ENCODE measurements around the gene TBC1D10B. TPM values are rescaled to one million over a fixed set of nuclear protein-coding genes. Genes with fewer than 3 reads are reported as not detected.

Gene TBC1D10B
- total RNA-seq, 1 experiment from 2014 or later, result 36.0 TPM

GRCh38 chr16:30369938-30370455 is 297 bp downstream of the TBC1D10B start:
- ATAC-seq, result peak; percentile 4
- TF ChIP-seq EZH2 (IDR thresholded peaks at IDR 0.05; ENCODE audit: low read length, unreplicated experiment) (no peak), CTCF (conservative IDR thresholded peaks at IDR 0.05; ENCODE audit: low read depth, low read length) (no peak), EZH2phosphoT487 (IDR thresholded peaks at IDR 0.05; ENCODE audit: borderline replicate concordance, low read length) (no peak)
- CTCF ChIA-PET, result interaction anchor here (1.0 to 1.3 kb wide), 2 partner anchors 25 to 39 kb away, joined by 4 to 8 read pairs; partner anchors contain the start of gene ZNF48

GRCh38 chr16:30369091-30369937 is 980 bp downstream of the TBC1D10B start:
- BruUV-seq (replicated peaks), result no TSS peak
- intact Hi-C loops (cut with micrococcal nuclease), result loop anchor here (5.0 kb wide), 1 partner anchor 38 kb away; the partner anchor contains the start of gene ZNF771
- ATAC-seq, result no peak

More at GRCh38 chr16:30369938-30370455, 297 bp downstream of the TBC1D10B start:
- Histone ChIP-seq H3K36me3 (ENCODE audit: low read depth, low read length) (no peaks in the 10 kb centered on the region; the same call in 1 of the 2 replicates), H3K9me3 (ENCODE audit: low read length) (no peaks in the 10 kb centered on the region), H3K9ac (ENCODE audit: low read length) (peak overlapping the region; percentile 78), H3K9me2 (replicated peaks; ENCODE audit: low read length) (no peaks in the 10 kb centered on the region), H4K20me1 (ENCODE audit: low read length) (peaks cover 19% of the 10 kb centered on the region), H3K4me2 (ENCODE audit: low read length) (peak overlapping the region; percentile 100), H3F3A (ENCODE audit: low read length, unreplicated experiment) (no peaks in the 10 kb centered on the region), H3K4me3 (ENCODE audit: low read length) (peak overlapping the region; percentile 94), H3K27ac (ENCODE audit: low read length) (no peak overlapping the region), H3K79me2 (ENCODE audit: low read length) (peaks cover 49% of the 10 kb centered on the region), H3K4me1 (ENCODE audit: insufficient read depth, low read length) (peaks cover 21% of the 10 kb centered on the region), H3K27me3 (ENCODE audit: low read length) (no peaks in the 10 kb centered on the region), H2AFZ (ENCODE audit: low read length) (no peak overlapping the region)
- intact Hi-C loops (cut with micrococcal nuclease), result loop anchor here (1.0 to 5.0 kb wide), 2 partner anchors 37 to 280 kb away; partner anchors contain the start of genes PRR14 and ZNF771
- BruUV-seq (replicated peaks), result no TSS peak
- DNase-seq, result no peak
- POLR2A ChIA-PET (ENCODE audit: unreplicated experiment), result no interaction called here

More at GRCh38 chr16:30369091-30369937, 980 bp downstream of the TBC1D10B start:
- Histone ChIP-seq H3K79me2 (ENCODE audit: low read length) (peaks cover 55% of the 10 kb centered on the region), H3K9me3 (ENCODE audit: low read length) (no peaks in the 10 kb centered on the region), H3K4me2 (ENCODE audit: low read length) (peak overlapping the region; percentile 100), H3K9ac (ENCODE audit: low read length) (peak overlapping the region; percentile 78), H2AFZ (ENCODE audit: low read length) (no peak overlapping the region), H3F3A (ENCODE audit: low read length, unreplicated experiment) (no peaks in the 10 kb centered on the region), H4K20me1 (ENCODE audit: low read length) (peaks cover 19% of the 10 kb centered on the region), H3K27me3 (ENCODE audit: low read length) (no peaks in the 10 kb centered on the region), H3K4me3 (ENCODE audit: low read length) (peak overlapping the region; percentile 94), H3K9me2 (replicated peaks; ENCODE audit: low read length) (no peaks in the 10 kb centered on the region), H3K36me3 (ENCODE audit: low read depth, low read length) (no peaks in the 10 kb centered on the region; the same call in 1 of the 2 replicates), H3K27ac (ENCODE audit: low read length) (peak overlapping the region; percentile 55), H3K4me1 (ENCODE audit: insufficient read depth, low read length) (peaks cover 21% of the 10 kb centered on the region)
- no peak for TF ChIP-seq EZH2phosphoT487 (IDR thresholded peaks at IDR 0.05; ENCODE audit: borderline replicate concordance, low read length)
- no peak for TF ChIP-seq EZH2 (IDR thresholded peaks at IDR 0.05; ENCODE audit: low read length, unreplicated experiment)
- TF ChIP-seq CTCF (conservative IDR thresholded peaks at IDR 0.05; ENCODE audit: low read depth, low read length), result no peak
- POLR2A ChIA-PET (ENCODE audit: unreplicated experiment), result no interaction called here
- CTCF ChIA-PET, result no interaction called here
- DNase-seq, result peak; percentile 8

Measured in PC-3 (cell line).